AG09319 (cell line): Measurements from ENCODE around the gene GLCCI1.

Source experiments
- DNase-seq: peaks from one replicate; pipeline ENCODE4 v3.0.0-alpha.2; 2010; ENCODE audit warnings: low read depth; ENCODE audit errors: extremely low read depth
- TF ChIP-seq, protein P1 (sequence below): IDR thresholded peaks from 2 replicates; pipeline ENCODE4 v1.5.1; 2011; ENCODE audit warnings: low read depth, mild to moderate bottlenecking, inconsistent platforms, low read length, moderate library complexity

Gene GLCCI1

DNA sequence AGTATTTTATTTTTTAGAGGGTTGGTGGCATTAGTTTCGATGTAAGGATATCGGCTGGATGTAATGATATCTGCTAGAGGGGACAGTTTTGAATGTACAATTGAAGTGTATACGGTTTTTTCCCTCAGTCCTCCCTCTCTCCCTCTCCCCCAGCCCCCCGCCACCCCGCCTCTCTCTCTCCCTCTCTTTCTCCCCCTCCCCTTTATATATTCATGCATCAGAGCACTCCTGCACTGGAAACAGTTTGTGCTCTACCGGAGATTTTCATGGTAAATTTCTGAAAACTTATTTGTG, 1.6 kb downstream of the GLCCI1 start:
- no peak for DNase-seq
- TF ChIP-seq, protein P1, sequence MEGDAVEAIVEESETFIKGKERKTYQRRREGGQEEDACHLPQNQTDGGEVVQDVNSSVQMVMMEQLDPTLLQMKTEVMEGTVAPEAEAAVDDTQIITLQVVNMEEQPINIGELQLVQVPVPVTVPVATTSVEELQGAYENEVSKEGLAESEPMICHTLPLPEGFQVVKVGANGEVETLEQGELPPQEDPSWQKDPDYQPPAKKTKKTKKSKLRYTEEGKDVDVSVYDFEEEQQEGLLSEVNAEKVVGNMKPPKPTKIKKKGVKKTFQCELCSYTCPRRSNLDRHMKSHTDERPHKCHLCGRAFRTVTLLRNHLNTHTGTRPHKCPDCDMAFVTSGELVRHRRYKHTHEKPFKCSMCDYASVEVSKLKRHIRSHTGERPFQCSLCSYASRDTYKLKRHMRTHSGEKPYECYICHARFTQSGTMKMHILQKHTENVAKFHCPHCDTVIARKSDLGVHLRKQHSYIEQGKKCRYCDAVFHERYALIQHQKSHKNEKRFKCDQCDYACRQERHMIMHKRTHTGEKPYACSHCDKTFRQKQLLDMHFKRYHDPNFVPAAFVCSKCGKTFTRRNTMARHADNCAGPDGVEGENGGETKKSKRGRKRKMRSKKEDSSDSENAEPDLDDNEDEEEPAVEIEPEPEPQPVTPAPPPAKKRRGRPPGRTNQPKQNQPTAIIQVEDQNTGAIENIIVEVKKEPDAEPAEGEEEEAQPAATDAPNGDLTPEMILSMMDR: no peak

DNA sequence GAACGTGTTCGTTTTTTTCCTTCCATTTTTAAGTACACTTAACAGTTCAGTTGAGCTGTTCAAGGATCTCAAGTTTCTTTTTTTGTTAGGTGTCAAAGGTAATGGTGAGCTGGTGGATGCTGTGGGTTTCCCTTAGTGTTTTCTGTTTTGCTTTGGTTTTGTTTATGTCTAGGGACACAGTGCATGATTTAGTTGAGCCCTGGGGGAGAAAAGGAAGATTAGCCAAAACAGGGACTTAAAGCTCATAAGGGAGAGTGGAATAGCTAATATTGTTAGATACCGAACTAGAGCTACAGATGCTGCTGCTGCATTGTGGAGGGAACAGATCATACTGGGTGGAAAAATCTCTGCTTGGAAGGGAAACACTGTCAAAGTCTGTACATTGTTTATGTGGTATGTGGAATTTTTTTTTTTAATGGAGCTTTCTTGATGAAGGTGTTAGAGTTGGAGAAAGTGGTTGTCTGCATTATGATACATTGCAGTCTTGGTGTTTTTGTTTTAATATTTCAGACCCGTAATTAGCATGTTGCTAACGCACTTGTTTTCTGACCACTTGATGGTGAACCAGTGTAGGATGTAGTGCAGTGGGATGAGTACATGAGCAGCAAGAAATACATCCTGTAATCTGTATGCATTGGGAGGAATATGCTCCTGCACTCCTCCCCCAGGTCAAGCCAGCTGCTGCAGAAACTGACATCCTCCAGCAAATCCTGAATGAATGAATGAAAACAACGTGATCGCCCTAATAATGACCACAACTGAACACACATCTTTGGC, 2.1 kb downstream of the GLCCI1 start:
- no peak for DNase-seq
- TF ChIP-seq, protein P1: no peak

DNA sequence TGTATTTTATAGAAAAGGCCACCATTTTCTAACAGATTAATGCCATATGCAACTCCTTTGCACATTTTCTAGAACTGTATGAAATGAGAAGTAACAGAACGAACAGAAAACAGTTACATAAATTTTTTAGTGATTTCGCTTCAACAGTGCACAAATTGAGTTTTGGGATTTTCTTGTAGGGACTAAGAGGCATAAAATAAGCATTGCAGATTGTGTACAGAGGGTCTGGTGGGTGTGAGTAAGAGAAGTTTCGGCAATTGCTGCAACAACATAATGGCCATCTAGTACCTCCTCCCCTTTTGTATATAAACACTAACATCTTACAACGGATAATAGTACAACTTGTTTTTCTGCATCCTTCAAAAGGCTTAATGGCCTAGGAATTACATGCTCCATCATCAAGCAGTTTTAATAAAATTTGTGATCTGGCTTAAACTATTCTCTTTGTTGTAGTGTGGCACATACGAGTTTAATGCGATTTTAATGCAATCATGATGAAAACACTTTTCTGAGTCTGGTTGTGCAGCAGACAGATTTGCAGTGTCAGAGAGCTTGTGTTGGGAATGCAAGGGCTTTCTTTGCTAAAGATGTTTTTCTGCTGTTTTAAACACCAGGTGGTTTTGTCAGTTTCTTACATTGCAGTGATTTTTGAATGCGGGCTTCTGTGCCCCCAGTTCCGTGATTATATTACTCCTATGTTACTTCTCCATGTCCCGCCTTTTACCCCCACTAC, 2.9 kb downstream of the GLCCI1 start:
- TF ChIP-seq, protein P1: no peak
- no peak for DNase-seq

DNA sequence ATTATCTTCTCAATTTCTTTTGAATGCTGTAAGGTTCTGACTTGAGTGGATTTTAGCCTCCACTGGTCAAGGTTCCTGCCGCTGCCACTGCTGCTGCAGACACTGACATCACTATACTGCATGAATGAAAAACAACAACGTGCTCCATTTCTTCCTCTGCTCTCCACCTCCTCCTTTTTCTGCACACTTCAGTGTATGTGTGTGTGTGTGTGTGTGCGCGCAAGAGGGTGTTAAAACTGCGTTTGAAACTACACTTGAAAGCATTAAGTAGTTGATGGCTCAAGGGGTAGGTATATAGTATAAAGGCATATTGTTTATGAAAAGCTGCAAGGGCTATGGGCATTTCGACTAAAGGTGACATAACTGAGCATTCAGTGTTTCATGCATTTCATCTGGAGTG, 3.5 kb downstream of the GLCCI1 start:
- no peak for DNase-seq
- TF ChIP-seq, protein P1: no peak

DNA sequence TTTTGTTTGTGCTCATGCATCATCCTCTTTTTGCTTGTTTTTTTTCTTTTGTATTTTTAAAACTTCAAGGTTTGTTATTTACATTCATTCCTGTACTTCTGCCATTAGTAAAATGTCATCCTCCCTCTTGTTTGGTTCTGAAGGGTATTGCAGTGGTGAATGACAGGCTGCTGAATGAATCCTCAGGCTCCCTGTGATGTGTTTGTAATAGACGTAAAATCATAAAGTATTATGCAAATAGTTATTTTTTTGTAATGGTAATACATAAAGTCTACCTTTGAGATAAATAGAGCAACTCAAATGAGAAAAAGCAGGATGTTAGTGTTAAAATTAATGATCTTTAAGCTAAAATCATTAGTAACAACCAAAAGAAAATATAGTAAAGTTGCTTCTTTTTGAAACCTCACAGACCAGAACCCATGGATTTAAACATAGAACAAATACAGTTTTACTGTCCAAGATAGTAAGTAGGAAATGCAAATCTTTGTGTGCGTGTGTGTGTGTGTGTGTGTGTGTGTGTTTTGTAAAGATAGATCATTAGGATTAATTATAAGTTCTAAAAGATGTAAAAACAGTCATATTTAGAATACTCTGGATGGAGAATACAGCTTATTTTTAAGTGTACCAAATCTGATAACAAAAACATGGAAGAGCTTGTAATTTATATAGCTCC, 4.5 kb downstream of the GLCCI1 start:
- TF ChIP-seq, protein P1: no peak
- DNase-seq: no peak

DNA sequence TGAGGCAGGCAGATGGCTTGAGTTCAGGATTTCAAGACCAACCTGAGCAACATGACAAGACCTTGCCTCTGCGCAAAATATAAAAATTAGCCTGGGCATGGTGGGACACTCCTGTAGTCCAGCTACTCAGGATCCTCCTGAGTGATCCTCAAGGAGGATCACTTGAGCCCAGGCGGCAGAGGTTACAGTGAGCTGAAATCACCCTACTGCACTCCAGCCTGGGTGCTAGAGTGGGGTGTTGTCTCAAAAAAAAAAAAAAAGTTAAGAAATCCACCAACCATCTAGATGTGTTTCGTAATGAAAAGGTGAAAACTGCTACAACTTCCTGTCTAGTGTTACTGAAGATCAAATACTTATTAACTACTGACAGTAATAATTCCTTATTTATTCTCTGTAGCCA, 8.1 kb downstream of the GLCCI1 start:
- DNase-seq: no peak
- TF ChIP-seq, protein P1: no peak

DNA sequence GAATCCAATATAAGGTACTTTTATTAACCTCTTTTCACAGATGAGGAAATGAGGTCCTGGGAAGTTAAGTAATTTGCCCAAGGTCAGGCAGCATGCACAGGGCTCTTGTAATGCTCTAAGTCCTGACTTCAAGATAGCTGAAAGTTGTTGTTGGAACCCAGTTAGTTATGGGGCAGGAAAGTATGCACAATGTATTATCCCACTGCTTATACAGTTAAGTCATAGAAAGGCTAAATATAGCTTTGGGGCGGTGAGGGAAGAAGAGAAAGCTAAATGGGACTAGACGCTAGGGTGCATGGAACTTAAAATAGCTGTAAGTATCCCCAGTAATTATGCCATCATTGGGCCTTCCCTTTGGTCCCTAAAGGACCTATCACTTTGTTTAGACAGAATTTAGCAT, 9.2 kb downstream of the GLCCI1 start:
- TF ChIP-seq, protein P1: no peak
- DNase-seq: no peak
